AG09319 (cell line): ENCODE measurements around the gene OTOS.

Experiments
- DNase-seq: peaks from one replicate; pipeline ENCODE4 v3.0.0-alpha.2; 2010; ENCODE audit warnings: low read depth; ENCODE audit errors: extremely low read depth
- CTCF ChIP-seq: IDR thresholded peaks from 2 replicates; pipeline ENCODE4 v1.5.1; 2011; ENCODE audit warnings: low read depth, mild to moderate bottlenecking, inconsistent platforms, low read length, moderate library complexity

OTOS gene

GRCh38 chr2:240162531-240162930 lies 22.1 kb upstream of the OTOS start:
- DNase-seq = no peak
- TF ChIP-seq CTCF = no peak

GRCh38 chr2:240162032-240162431 lies 21.6 kb upstream of the OTOS start:
- no peak for DNase-seq
- no peak for TF ChIP-seq CTCF

- no peak for TF ChIP-seq CTCF
- DNase-seq = no peak
Measured at GRCh38 chr2:240161087-240161750, 20.8 kb upstream of the OTOS start.

- DNase-seq = no peak
- no peak for TF ChIP-seq CTCF
Measured at GRCh38 chr2:240160291-240161086, 20.0 kb upstream of the OTOS start.

- no peak for DNase-seq
- no peak for TF ChIP-seq CTCF
Measured at GRCh38 chr2:240159251-240159839, 18.9 kb upstream of the OTOS start.

GRCh38 chr2:240157147-240157470 lies 16.7 kb upstream of the OTOS start:
- DNase-seq = no peak
- TF ChIP-seq CTCF = no peak
